Measurements from ENCODE around the gene LINC01488. TPM values are rescaled to one million over a fixed set of nuclear protein-coding genes. Genes with fewer than 3 reads are reported as not detected.

LINC01488 gene
- total and polyA plus RNA-seq, 2 donors (not counting 1 experiment from before 2014, with no cell fraction given), result not detected

DNA sequence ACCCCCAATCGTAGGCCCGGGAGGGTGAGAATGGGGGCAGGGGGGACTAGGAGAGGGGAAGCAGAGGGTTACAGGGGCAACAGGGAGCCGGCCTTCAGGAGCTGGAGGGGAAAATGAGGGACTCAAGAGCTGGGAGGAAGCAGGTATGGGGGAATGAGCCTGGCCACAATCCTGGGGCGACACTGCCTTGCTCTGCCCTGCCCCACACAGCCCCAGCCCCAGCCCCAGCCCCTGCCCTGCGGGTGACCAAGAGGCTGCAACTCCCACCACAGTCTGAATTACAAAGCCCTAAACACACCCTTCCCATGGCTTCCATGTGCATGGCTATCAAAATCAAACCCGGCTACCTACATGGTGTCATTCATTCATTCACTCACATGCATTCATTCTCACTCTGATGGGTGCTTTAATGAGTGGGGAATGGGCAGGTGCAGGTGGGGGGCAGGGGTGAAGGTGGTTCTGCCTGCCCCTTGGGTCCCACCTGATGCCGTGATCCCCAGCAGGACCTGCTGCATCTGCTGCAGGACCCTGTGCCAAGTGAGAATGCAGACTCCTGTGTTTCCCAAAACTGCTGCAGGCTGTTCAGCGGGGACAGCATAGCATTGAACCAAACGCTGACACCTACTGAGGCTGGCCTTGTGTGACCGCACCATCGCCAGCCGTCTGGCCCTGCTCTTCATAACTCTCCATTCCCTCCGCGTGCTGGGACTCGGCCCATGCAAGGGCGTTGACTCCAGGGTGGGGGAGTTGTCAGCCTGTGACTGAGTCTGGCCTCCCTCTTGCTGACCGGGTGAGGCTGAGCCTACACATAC, 9.5 kb upstream of the LINC01488 start:
- POLR2A ChIA-PET, result no interaction called here
- H3K9ac ChIP-seq (ENCODE audit: low read length), result no peak overlapping the region

More for the DNA sequence above, 9.5 kb upstream of the LINC01488 start:
- no peak for TF ChIP-seq EZH2 (IDR thresholded peaks at IDR 0.05; ENCODE audit: borderline replicate concordance, insufficient read depth, low read depth, low read length, poor library complexity, severe bottlenecking)
- TF ChIP-seq, protein P1, sequence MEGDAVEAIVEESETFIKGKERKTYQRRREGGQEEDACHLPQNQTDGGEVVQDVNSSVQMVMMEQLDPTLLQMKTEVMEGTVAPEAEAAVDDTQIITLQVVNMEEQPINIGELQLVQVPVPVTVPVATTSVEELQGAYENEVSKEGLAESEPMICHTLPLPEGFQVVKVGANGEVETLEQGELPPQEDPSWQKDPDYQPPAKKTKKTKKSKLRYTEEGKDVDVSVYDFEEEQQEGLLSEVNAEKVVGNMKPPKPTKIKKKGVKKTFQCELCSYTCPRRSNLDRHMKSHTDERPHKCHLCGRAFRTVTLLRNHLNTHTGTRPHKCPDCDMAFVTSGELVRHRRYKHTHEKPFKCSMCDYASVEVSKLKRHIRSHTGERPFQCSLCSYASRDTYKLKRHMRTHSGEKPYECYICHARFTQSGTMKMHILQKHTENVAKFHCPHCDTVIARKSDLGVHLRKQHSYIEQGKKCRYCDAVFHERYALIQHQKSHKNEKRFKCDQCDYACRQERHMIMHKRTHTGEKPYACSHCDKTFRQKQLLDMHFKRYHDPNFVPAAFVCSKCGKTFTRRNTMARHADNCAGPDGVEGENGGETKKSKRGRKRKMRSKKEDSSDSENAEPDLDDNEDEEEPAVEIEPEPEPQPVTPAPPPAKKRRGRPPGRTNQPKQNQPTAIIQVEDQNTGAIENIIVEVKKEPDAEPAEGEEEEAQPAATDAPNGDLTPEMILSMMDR (IDR thresholded peaks at IDR 0.05), result no peak
- H4K20me1 ChIP-seq (ENCODE audit: control insufficient read depth, insufficient read depth, low read length, poor library complexity, severe bottlenecking), result no peaks in the 10 kb centered on the region
- CTCF ChIA-PET, result no interaction called here
- Mint-ChIP-seq H3K27ac (no peak overlapping the region), H3K27me3 (peaks cover 8% of the 10 kb centered on the region), H3K4me1 (peaks cover 2% of the 10 kb centered on the region), H3K9me3 (ENCODE audit: insufficient read depth) (no peaks in the 10 kb centered on the region), H3K4me3 (no peak overlapping the region)
- H3K4me3 ChIP-seq (ENCODE audit: control extremely low read depth in 1 of 5, extremely low read depth in 1 of 5, insufficient read depth in 1 of 5, low read depth in 2 of 5, low read length in 4 of 5), result no peak overlapping the region
- 91% methylated on average over 14 of the region's 17 CpGs for WGBS (ENCODE audit: insufficient coverage)
- H2AFZ ChIP-seq (ENCODE audit: insufficient read depth, low read depth, low read length, poor library complexity, severe bottlenecking), result no peak overlapping the region
- DNase-seq (no peak), ATAC-seq (ENCODE audit: low read depth) (no peak)
- no peak overlapping the region for H3K4me2 ChIP-seq (replicated peaks; ENCODE audit: low read depth, low read length, poor library complexity, severe bottlenecking)
- no peaks in the 10 kb centered on the region for H3K4me1 ChIP-seq (ENCODE audit: control insufficient read depth in 2 of 2, insufficient read depth in 2 of 2, low read length in 2 of 2)
- no peaks in the 10 kb centered on the region for H3K36me3 ChIP-seq (replicated peaks in 1 of 2; ENCODE audit: control extremely low read depth in 1 of 2, control insufficient read depth in 1 of 2, extremely low read depth in 1 of 2, insufficient read depth in 2 of 2, low read length in 1 of 2)
- H3K27me3 ChIP-seq (replicated peaks in 1 of 4; ENCODE audit: control extremely low read depth in 1 of 4, control insufficient read depth in 3 of 4, insufficient read depth in 4 of 4, low read length in 3 of 4), result no peaks in the 10 kb centered on the region
- H3K27ac ChIP-seq (ENCODE audit: low read length in 2 of 2), result no peak overlapping the region
- no peaks in the 10 kb centered on the region for H3K79me2 ChIP-seq (ENCODE audit: control insufficient read depth, insufficient read depth, low read length)
- peaks cover 0 to 10% (median 0%) of the 10 kb centered on the region in 3 donors for H3K9me3 ChIP-seq (ENCODE audit: control extremely low read depth in 1 of 3, control insufficient read depth in 2 of 3, insufficient read depth in 1 of 3, low read length in 2 of 3)
- intact Hi-C loops (cut with micrococcal nuclease), result no loop called here

Data from B cell (primary cell).